GM19099 (cell line): ENCODE results near the gene ZNRF2.

Source experiments
- POLR2A ChIP-seq: IDR thresholded peaks from 3 replicates; pipeline ENCODE4 v1.6.1; 2011; ENCODE audit warnings: low read depth; ENCODE audit not compliant: insufficient read length; ENCODE audit errors: extremely low read depth

ZNRF2 gene

GRCh38 chr7:30363778-30364563 is 79.6 kb downstream of the ZNRF2 start:
- no peak for TF ChIP-seq POLR2A

GRCh38 chr7:30364773-30365172 is 80.4 kb downstream of the ZNRF2 start:
- no peak for TF ChIP-seq POLR2A

- no peak for TF ChIP-seq POLR2A
Observed at GRCh38 chr7:30365621-30366020, 81.2 kb downstream of the ZNRF2 start.

GRCh38 chr7:30366606-30367005 is 82.2 kb downstream of the ZNRF2 start:
- no peak for TF ChIP-seq POLR2A

- TF ChIP-seq POLR2A: no peak
Observed at GRCh38 chr7:30367561-30367960, 83.2 kb downstream of the ZNRF2 start.

- no peak for TF ChIP-seq POLR2A
Observed at GRCh38 chr7:30369879-30370278, 85.5 kb downstream of the ZNRF2 start.

GRCh38 chr7:30371321-30371720 is 86.9 kb downstream of the ZNRF2 start:
- no peak for TF ChIP-seq POLR2A

- no peak for TF ChIP-seq POLR2A
Observed at GRCh38 chr7:30378275-30378674, 93.9 kb downstream of the ZNRF2 start.

- no peak for TF ChIP-seq POLR2A
Observed at GRCh38 chr7:30379131-30379530, 94.7 kb downstream of the ZNRF2 start.

GRCh38 chr7:30379741-30380140 is 95.3 kb downstream of the ZNRF2 start:
- TF ChIP-seq POLR2A: no peak

- TF ChIP-seq POLR2A: no peak
Observed at GRCh38 chr7:30380294-30380693, 95.9 kb downstream of the ZNRF2 start.

GRCh38 chr7:30382607-30383006 is 98.2 kb downstream of the ZNRF2 start:
- TF ChIP-seq POLR2A: no peak

GRCh38 chr7:30389791-30390190 is 105.4 kb downstream of the ZNRF2 start:
- no peak for TF ChIP-seq POLR2A

- TF ChIP-seq POLR2A: no peak
Observed at GRCh38 chr7:30390736-30391636, 106.6 kb downstream of the ZNRF2 start.

- TF ChIP-seq POLR2A: no peak
Observed at GRCh38 chr7:30391806-30392205, 107.4 kb downstream of the ZNRF2 start.

- no peak for TF ChIP-seq POLR2A
Observed at GRCh38 chr7:30395676-30396075, 111.3 kb downstream of the ZNRF2 start.
